Measurements from ENCODE around the gene CALN1.

DNA sequence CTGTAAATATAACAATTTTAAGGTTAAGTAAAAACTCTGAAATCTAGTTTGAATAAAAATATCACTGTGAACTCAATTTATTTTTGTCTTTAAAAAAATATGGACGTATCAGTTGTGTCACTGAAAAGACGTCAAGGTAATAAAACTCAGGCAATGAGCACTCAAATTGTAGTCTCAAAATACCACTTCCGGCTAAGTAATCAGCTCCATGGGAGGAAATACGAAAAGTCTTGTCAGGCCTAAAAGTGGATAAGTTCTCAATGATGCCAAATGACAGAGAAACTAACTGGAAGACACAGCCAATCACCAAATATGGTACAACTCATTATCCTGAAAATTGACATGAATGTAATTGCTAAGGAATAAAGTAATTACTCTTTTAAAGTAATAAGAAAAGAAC is 719 bp downstream of the CALN1 start:
- TF ChIP-seq CTCF (IDR thresholded peaks at IDR 0.05) (no peak), POLR2A (IDR thresholded peaks at IDR 0.05; ENCODE audit: low read depth) (no peak)
